ENCODE data around the gene KLB.

GRCh38 chr4:39486221-39486804 is 79.6 kb downstream of the KLB start:
- TF ChIP-seq CTCF (conservative IDR thresholded peaks at IDR 0.05; ENCODE audit: low read length): no peak
- TF ChIP-seq EZH2phosphoT487 (IDR thresholded peaks at IDR 0.05; ENCODE audit: borderline replicate concordance): no peak

All from Loucy (cell line).